GM19351 (cell line): ENCODE results near the gene ACBD4.

ENCODE experiments used
- ATAC-seq: cut with Tn5 transposase; IDR thresholded peaks from one replicate; pipeline ENCODE4 v1.9.1; 2021; ENCODE audit warnings: mild to moderate bottlenecking, moderate library complexity; ENCODE audit not compliant: unreplicated experiment

ACBD4 gene

DNA sequence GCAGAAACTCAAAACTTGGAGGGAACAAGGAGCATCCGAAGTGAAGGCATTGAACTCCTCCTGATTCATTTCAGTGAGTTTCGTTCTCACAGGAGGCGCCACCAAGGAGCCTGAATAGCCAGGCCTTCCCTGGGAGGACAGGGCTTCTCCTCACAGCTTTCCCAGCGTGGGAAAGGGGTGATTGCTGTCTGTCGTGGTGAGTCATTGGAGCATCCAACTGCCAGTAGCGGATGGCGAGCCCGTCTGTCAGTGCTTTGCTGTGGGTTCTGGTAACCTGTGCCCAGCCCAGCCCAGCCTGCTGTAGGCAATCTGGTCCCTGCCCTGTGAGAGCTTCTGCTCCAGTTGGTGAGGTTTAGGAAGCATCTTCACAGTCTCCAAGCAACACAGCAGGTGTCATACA lies 31.5 kb upstream of the ACBD4 start:
- no peak for ATAC-seq

- no peak for ATAC-seq
These were observed 31.0 kb upstream of the ACBD4 start for GRCh38 chr17:45104497-45104896.

DNA sequence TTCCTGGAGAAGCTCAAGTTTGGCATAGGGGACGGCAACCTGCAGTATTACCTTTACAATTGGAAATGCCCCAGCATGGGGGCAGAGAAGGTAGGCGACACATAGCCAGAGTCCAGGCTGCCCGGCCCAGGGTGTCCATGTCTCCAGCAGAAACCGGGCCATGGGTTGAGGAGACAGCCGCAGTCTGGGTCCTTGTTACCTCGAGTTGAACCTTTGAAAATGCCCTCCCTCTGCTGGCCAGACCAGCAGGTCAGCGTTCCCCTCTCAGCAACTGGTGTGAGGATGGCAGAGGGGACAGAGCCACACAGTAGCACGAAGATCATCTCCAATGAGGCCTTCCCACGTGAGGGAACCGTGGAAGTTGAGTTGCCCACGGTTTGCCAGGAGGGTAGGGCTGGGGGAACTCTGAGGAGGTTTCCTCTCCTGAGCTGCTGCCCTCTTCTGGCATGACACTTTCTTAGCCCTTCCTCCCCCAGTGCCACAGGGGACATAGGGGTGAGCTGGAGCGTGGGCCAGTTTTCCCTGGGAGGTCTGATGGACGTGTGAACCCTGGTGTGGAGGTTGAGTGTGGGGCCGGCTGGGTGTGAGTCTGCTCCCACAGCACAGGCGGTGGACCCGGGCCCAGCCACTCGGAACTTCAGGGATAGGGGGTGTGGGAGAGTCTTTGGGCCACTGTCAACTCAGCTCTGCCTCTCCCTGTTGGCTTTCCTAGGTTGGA lies 30.4 kb upstream of the ACBD4 start:
- no peak for ATAC-seq

DNA sequence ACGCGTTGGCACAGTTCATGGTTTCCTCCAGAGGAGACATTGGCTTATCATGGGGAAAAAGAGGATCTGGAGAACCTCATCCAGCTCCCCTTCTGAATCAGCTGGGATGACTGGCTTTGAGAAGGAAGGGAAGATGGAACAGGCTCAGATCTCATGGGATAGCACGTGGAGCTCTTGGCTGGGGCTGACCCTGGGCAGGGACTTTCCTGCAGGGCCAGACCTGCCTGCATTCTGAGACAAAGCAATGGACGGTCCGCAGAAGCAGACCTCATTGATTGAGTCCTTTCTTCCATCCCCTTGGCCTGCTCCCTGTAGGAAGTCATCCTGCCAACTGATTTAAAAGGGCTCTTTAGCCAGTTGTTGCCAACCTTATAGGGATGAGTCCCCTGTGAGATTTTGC lies 29.4 kb upstream of the ACBD4 start:
- no peak for ATAC-seq

GRCh38 chr17:45106582-45106981 lies 28.9 kb upstream of the ACBD4 start:
- ATAC-seq: no peak

DNA sequence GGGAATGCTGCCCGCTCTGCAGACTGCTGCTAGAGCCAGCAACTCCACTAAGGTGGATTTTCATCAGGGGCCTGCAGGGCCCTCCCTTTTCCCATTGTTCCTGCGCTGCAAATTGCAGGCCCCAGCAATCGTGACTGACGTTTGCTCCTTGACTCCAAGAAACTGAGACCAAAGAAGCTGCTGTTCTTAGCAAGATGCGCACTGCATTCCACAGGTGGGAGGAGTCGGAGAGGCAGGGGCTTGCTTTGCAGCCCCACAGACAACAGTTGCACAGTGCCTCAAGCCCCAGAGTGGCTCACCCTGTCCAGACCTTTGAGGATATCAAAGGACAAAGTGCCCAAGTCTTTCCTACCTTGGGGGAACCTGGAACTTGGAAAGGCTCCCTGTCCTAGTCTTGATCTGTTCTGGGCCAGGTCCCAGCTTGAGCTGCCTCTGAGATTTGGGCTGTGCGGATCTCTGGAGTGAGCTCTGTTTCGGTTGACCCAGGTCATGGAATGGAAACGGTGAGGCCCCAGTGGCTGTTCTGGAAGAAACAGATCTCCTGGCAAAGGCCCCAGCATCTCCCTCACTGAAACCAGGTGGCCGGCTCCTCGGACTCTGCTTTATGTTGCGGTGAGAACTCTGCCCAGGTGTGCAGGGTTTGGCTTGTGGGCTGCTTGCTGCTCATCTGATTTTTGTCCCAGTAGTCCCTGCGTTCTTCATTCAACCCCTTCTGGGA lies 28.0 kb upstream of the ACBD4 start:
- no peak for ATAC-seq

- ATAC-seq: no peak
These were observed 27.4 kb upstream of the ACBD4 start for GRCh38 chr17:45108051-45108450.

GRCh38 chr17:45108595-45109521 lies 26.6 kb upstream of the ACBD4 start:
- no peak for ATAC-seq

- no peak for ATAC-seq
These were observed 24.5 kb upstream of the ACBD4 start for GRCh38 chr17:45110676-45111611.

DNA sequence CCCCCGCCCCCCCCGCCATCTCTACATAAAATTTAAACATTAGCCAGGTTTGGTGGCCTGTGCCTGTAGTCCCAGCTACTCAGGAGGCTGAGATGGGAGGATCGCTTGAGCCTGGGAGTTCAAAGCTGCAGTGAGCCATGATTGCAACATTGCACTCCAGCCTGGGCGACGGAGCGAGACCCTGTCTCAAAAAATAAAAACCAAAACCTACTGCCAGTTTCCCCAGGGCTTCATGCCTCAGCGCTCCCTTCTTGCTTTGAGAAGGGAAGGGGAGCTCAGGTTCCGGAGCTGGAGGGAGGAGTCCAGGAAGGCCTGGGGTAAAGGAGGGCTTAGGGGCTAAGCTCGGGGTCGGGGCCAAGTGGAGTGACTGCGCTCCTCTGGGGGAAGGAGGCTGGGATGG lies 23.6 kb upstream of the ACBD4 start:
- ATAC-seq: no peak

- no peak for ATAC-seq
These were observed 22.7 kb upstream of the ACBD4 start for GRCh38 chr17:45112559-45113423.

- no peak for ATAC-seq
These were observed 22.1 kb upstream of the ACBD4 start for GRCh38 chr17:45113424-45113754.

GRCh38 chr17:45114117-45114932 lies 21.2 kb upstream of the ACBD4 start:
- no peak for ATAC-seq

DNA sequence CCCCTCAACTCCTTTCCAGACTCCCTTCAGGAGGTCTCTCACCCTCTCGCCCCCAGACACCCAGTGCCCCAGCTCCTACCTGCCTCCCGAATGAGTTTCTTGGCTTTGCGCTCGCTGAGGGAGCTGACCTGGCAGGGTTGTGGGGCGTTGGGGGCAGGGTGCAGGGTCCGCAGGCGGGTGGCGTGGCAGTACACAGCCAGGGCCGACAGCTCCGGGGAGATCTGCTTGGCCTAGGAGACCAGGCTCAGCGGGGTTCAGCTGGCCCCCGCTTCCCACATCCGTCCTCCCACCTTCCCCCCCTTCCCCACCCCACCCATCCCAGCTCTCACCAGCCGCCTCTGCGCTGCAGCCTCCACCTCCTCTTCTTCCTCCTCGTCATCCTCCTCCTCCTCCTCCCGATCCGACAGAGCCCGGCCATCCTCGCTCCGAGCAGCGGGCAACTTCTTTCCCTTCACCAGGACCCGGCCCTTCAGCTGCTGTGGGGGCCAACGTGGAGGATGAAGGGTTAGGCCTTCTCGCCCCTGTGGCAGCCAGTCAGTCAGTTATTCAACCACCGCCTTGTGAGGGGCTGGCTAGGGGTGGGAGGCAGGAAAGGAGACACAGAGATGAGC lies 20.4 kb upstream of the ACBD4 start:
- no peak for ATAC-seq

DNA sequence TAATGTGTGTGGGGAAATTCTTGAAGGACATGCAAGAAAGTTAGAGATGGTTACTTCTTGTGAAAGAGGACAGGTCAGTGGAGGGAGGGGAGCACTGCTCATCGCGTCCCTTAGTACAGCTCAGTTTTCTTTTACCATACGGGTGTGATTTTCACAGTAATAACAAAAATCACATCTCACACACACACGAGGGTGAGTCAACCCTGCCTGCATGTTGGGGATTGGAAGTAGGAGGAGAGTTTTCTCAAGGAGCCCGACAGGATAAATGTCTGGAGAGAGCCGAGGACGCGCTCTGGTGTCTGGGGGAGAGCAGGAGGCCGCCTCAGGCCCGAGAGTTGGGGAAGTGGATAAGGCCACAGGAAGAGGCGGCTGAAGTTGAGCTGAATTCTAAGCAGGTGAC lies 19.6 kb upstream of the ACBD4 start:
- no peak for ATAC-seq

DNA sequence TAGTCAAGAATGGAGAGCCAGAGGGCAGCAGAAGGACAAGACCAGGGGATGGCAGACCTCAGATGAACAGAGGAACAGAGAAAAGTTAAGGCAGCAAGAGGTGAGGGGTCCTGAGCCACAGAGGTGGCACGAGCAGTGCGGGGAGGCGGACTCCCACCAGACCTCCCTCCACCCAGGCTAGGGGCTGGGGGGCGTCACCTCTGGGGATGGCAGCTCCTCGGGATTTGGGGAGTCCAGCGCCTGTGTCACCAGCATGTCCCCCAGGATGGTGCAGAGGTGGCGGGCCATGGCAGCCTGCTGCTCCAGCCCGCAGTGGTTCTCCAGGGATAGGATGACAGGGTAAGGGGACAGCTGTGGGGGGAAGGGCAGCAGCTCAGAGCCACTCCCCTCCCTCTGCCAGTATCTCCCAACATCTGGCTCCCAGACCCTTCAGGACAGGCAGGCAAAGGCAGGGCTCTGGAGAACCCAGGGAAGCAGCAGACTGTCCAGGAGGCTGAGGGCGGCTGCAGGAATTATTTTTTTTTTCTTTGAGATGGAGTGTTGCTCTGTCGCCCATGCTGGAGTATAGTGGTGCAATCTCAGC lies 19.0 kb upstream of the ACBD4 start:
- ATAC-seq: no peak

GRCh38 chr17:45117334-45117733 lies 18.2 kb upstream of the ACBD4 start:
- no peak for ATAC-seq
